GM18505 (cell line): ENCODE results near the gene LAMB4.

Experiments
- ATAC-seq: cut with Tn5 transposase; IDR thresholded peaks from one replicate; pipeline ENCODE4 v1.9.1; 2021; ENCODE audit not compliant: unreplicated experiment
- POLR2A ChIP-seq: IDR thresholded peaks from 4 replicates; pipeline ENCODE4 v1.6.1; 2011; ENCODE audit warnings: borderline replicate concordance; ENCODE audit not compliant: insufficient read depth, insufficient read length; ENCODE audit errors: extremely low read depth

LAMB4 gene

DNA sequence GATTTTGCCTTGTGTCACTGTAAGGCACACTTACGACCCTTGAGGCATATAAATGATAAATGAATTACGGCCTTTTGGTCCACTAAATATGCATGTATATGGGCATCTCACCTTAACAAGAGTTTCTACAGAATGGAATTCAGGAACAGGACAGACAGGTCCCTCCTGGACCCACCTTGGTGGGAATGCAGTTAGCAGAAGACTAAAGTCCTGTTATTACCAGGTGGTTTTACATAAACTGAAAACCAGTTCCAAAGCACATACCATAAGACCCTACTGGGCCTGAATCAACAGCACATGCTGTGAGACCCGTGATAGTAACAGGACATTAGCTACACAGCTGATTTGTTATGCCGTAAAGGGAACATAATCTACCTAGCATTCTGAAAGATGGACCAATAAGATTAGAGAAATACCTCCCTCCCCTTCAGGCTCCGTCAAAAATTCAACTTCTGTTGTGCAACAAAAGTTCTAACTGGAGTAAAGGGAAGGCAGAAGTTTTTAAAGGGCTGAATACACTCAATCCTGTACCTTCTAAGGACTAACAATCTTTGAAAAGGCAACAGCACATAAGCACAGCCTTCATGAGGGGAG, 151.2 kb downstream of the LAMB4 start:
- ATAC-seq: no peak
- no peak for TF ChIP-seq POLR2A

DNA sequence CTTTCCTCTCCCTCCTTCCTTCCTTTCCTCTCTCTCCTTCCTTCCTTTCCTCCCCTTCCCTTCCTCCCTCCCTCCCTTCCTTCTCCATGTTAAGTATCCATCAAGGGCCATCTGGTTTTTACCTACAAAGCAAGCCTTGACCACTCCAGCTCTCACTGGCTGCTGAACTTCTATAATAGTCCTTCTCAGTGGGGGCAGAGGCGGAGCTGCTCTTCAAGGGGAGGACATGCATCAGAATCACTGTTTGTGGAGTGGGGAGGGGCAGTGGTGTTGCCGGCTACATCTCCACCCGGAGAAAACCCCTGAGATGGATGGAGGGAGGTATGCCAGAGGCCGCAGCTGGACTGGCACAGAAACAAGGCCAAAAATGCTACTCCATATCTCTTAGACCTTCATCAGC, 153.1 kb downstream of the LAMB4 start:
- TF ChIP-seq POLR2A: no peak
- no peak for ATAC-seq

DNA sequence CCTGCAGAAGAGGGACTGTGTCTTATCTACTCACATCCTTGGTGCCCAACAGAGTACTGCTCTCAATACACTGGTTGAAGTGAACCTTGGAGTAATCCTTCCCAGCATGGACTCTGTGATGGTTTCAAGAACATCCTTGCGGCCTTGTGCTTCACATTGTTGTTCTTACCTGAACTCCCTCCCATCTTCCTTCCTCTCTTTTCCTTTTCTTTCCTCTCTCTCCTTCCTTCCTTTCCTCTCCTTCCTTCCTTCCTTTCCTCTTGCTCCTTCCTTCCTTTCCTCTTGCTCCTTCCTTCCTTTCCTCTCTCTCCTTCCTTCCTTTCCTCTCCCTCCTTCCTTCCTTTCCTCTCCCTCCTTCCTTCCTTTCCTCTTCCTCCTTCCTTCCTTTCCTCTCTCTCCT, 153.5 kb downstream of the LAMB4 start:
- ATAC-seq: no peak
- TF ChIP-seq POLR2A: no peak

DNA sequence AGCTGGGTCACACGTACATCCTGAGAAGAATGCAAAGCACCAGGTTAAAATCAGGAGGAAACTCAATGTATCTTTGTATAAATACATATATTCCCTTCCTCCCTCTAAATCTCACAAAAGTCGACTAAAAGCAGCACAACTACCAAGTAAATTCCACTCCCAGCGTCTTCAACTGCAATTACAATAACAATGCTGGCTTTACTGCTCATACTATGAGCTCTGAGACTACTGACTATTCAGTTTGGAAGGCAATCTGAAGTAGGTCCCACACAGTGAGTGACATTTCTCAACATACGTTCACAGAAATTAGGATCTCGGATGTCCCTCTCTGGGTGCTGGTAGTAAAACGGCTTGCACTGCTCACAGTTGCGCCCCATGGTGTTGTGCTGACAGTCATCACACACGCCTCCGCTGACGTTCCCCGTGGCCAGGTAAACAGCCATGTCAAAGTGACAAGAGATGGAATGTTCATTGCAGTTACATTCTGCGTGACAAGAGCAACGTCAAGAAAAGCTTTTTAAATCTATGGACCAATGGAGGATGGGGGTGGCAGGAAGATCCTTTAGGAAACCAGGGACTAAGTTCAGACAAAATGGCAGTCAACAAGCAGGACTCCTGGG, 154.7 kb downstream of the LAMB4 start:
- ATAC-seq: no peak
- TF ChIP-seq POLR2A: no peak

DNA sequence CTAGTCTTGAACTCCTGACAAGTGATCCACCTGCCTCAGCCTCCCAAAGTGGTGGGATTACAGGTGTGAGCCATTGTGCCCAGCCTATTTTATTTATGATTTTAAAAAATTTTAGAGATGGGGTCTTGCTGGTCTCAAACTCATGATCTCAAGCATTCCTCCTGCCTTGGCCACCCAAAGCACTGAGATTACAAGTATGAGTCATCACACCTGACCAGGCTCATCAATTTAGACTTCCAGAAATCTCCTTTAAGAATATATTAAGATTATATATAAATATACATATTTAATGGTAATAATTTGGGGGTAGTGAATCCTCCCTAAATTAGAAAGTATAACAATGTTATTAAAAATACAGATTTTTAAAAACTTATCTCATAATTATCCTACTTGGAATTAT, 156.3 kb downstream of the LAMB4 start:
- no peak for ATAC-seq
- TF ChIP-seq POLR2A: no peak
